Measurements from ENCODE around the gene EHBP1L1. TPM values are rescaled to one million over a fixed set of nuclear protein-coding genes. Genes with fewer than 3 reads are reported as not detected.

Gene EHBP1L1
- total RNA-seq, 1 donor from 2014 or later: 10.1 TPM

- H3K36me3 Mint-ChIP-seq (ENCODE audit: low read depth, unreplicated experiment): peaks cover 29% of the 10 kb centered on the region
- FAIRE-seq: no peak
- H3K9me3 Mint-ChIP-seq (ENCODE audit: unreplicated experiment): no peaks in the 10 kb centered on the region
- Histone ChIP-seq H4K20me1 (ENCODE audit: insufficient read depth, low read length) (peaks cover 67% of the 10 kb centered on the region), H3K27me3 (ENCODE audit: insufficient read depth, low read length) (no peaks in the 10 kb centered on the region), H3K79me2 (ENCODE audit: insufficient read depth, low read length) (peaks cover 44% of the 10 kb centered on the region), H3K4me3 (ENCODE audit: insufficient read depth, low read depth, low read length) (no peak overlapping the region), H3K36me3 (ENCODE audit: insufficient read depth, low read length) (peaks cover 21% of the 10 kb centered on the region), H3K4me2 (ENCODE audit: low read length) (peak overlapping the region; percentile 80), H3K9ac (ENCODE audit: low read length) (no peak overlapping the region), H2AFZ (ENCODE audit: low read depth, low read length) (peak overlapping the region; percentile 34), H3K27ac (ENCODE audit: low read depth, low read length) (no peak overlapping the region), H3K9me3 (ENCODE audit: insufficient read depth, low read depth, low read length) (no peaks in the 10 kb centered on the region), H3K4me1 (ENCODE audit: insufficient read depth, low read length) (peaks cover 27% of the 10 kb centered on the region)
- H3K27ac Mint-ChIP-seq (ENCODE audit: unreplicated experiment): peak overlapping the region; percentile 47
- H3K4me1 Mint-ChIP-seq (ENCODE audit: low read depth, unreplicated experiment): peaks cover 18% of the 10 kb centered on the region
- peak; percentile 94 for DNase-seq (ENCODE audit: low read depth)
- H3K4me3 Mint-ChIP-seq (ENCODE audit: unreplicated experiment): peak overlapping the region; percentile 60
- no peaks in the 10 kb centered on the region for H3K27me3 Mint-ChIP-seq (ENCODE audit: low read depth, unreplicated experiment)
- TF ChIP-seq EZH2 (IDR thresholded peaks at IDR 0.05; ENCODE audit: insufficient read depth, low read length): no peak
- TF ChIP-seq, protein P1, sequence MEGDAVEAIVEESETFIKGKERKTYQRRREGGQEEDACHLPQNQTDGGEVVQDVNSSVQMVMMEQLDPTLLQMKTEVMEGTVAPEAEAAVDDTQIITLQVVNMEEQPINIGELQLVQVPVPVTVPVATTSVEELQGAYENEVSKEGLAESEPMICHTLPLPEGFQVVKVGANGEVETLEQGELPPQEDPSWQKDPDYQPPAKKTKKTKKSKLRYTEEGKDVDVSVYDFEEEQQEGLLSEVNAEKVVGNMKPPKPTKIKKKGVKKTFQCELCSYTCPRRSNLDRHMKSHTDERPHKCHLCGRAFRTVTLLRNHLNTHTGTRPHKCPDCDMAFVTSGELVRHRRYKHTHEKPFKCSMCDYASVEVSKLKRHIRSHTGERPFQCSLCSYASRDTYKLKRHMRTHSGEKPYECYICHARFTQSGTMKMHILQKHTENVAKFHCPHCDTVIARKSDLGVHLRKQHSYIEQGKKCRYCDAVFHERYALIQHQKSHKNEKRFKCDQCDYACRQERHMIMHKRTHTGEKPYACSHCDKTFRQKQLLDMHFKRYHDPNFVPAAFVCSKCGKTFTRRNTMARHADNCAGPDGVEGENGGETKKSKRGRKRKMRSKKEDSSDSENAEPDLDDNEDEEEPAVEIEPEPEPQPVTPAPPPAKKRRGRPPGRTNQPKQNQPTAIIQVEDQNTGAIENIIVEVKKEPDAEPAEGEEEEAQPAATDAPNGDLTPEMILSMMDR (IDR thresholded peaks at IDR 0.05; ENCODE audit: insufficient read depth, low read depth, low read length): no peak
These were observed 31.2 kb downstream of the EHBP1L1 start for GRCh38 chr11:65606876-65607613.

GRCh38 chr11:65607614-65608426 lies 32.0 kb downstream of the EHBP1L1 start:
- Histone ChIP-seq H3K4me3 (ENCODE audit: insufficient read depth, low read depth, low read length) (no peak overlapping the region), H2AFZ (ENCODE audit: low read depth, low read length) (peak overlapping the region; percentile 34), H4K20me1 (ENCODE audit: insufficient read depth, low read length) (peaks cover 75% of the 10 kb centered on the region), H3K36me3 (ENCODE audit: insufficient read depth, low read length) (peaks cover 21% of the 10 kb centered on the region), H3K27ac (ENCODE audit: low read depth, low read length) (no peak overlapping the region), H3K4me1 (ENCODE audit: insufficient read depth, low read length) (peaks cover 35% of the 10 kb centered on the region), H3K9me3 (ENCODE audit: insufficient read depth, low read depth, low read length) (no peaks in the 10 kb centered on the region), H3K79me2 (ENCODE audit: insufficient read depth, low read length) (peaks cover 51% of the 10 kb centered on the region), H3K4me2 (ENCODE audit: low read length) (peak overlapping the region; percentile 80), H3K9ac (ENCODE audit: low read length) (no peak overlapping the region), H3K27me3 (ENCODE audit: insufficient read depth, low read length) (no peaks in the 10 kb centered on the region)
- no peaks in the 10 kb centered on the region for H3K27me3 Mint-ChIP-seq (ENCODE audit: low read depth, unreplicated experiment)
- DNase-seq (ENCODE audit: low read depth): no peak
- peaks cover 32% of the 10 kb centered on the region for H3K36me3 Mint-ChIP-seq (ENCODE audit: low read depth, unreplicated experiment)
- TF ChIP-seq, protein P1 (IDR thresholded peaks at IDR 0.05; ENCODE audit: insufficient read depth, low read depth, low read length): no peak
- TF ChIP-seq EZH2 (IDR thresholded peaks at IDR 0.05; ENCODE audit: insufficient read depth, low read length): no peak
- H3K4me1 Mint-ChIP-seq (ENCODE audit: low read depth, unreplicated experiment): peaks cover 23% of the 10 kb centered on the region
- H3K4me3 Mint-ChIP-seq (ENCODE audit: unreplicated experiment): no peak overlapping the region
- H3K9me3 Mint-ChIP-seq (ENCODE audit: unreplicated experiment): no peaks in the 10 kb centered on the region
- no peak overlapping the region for H3K27ac Mint-ChIP-seq (ENCODE audit: unreplicated experiment)
- no peak for FAIRE-seq
